Smooth muscle cell (in vitro differentiated cells): ENCODE data around the gene HABP2. TPM values are rescaled to one million over a fixed set of nuclear protein-coding genes. Genes with fewer than 3 reads are reported as not detected.

Experiments
- DNase-seq: peaks from one replicate; lab custom pipeline; 2025; ENCODE audit not compliant: unreplicated experiment; lab: John Stamatoyannopoulos, UW
- H2AFZ ChIP-seq: fragments of 200-600 bp; sonication (generic); 2 replicates; pipeline ENCODE4 v1.6.0; 2016; ENCODE audit warnings: antibody characterized with exemption, low read depth, mild to moderate bottlenecking
- H3F3A ChIP-seq: fragments of 200-600 bp; sonication (generic); 2 replicates; pipeline ENCODE4 v1.6.0; 2017; ENCODE audit warnings: antibody characterized with exemption, low read depth
- H3K27ac ChIP-seq: fragments of 200-600 bp; sonication (generic); 2 replicates; pipeline ENCODE4 v1.5.1; 2016; ENCODE audit warnings: low read depth, mild to moderate bottlenecking
- H3K27me3 ChIP-seq: fragments of 200-600 bp; sonication (generic); 2 replicates; pipeline ENCODE4 v1.6.1; 2016; ENCODE audit warnings: low read depth, mild to moderate bottlenecking
- H3K36me3 ChIP-seq: fragments of 200-600 bp; sonication (generic); 2 replicates; pipeline ENCODE4 v1.5.1; 2016; ENCODE audit warnings: low read depth
- H3K4me1 ChIP-seq: fragments of 200-600 bp; sonication (generic); 2 replicates; pipeline ENCODE4 v1.5.1; 2016; ENCODE audit warnings: low read depth
- H3K4me2 ChIP-seq: fragments of 200-600 bp; sonication (generic); 2 replicates; pipeline ENCODE4 v1.6.0; 2016; ENCODE audit warnings: mild to moderate bottlenecking
- H3K4me3 ChIP-seq: fragments of 200-600 bp; sonication (generic); 2 replicates; pipeline ENCODE4 v1.5.1; 2016; ENCODE audit warnings: mild to moderate bottlenecking
- H3K79me2 ChIP-seq: fragments of 200-600 bp; sonication (generic); 2 replicates; pipeline ENCODE4 v1.6.0; 2016; ENCODE audit warnings: low read depth, mild to moderate bottlenecking
- H3K9ac ChIP-seq: fragments of 200-600 bp; sonication (generic); 2 replicates; pipeline ENCODE4 v1.6.0; 2016; ENCODE audit warnings: low read depth
- H3K9me3 ChIP-seq: fragments of 200-600 bp; sonication (generic); replicated peaks from 2 replicates; pipeline ENCODE4 v1.5.1; 2016; ENCODE audit warnings: low read depth
- H4K20me1 ChIP-seq: fragments of 200-600 bp; sonication (generic); 2 replicates; pipeline ENCODE4 v1.6.0; 2016; ENCODE audit warnings: low read depth
- WGBS: methylation state at CpG from one replicate; pipeline ENCODE4 v1.1.7; 2016; ENCODE audit warnings: low lambda C conversion rate; 5-methylcytosine and 5-hydroxymethylcytosine counted together
- polyA plus RNA-seq: library from polyadenylated mRNA; unstranded; fragments of >200 nt; fragmentation: Nextera tagmentation; extraction: Ambion mirVana; gene quantifications from 2 replicates; pipeline ENCODE4 v1.2.1, GENCODE V29; 2016
- total RNA-seq: library from RNA; depleted of rRNA; stranded (reverse); fragments of >200 nt; gene quantifications from 2 replicates; pipeline ENCODE4 v1.2.3, GENCODE V29; 2014
- TF ChIP-seq, protein P1 (sequence below): fragments of 200-600 bp; sonication (generic); IDR thresholded peaks from 2 replicates; pipeline ENCODE4 v1.5.1; 2017; ENCODE audit warnings: borderline replicate concordance, mild to moderate bottlenecking, antibody characterized with exemption; ENCODE audit not compliant: insufficient read depth, poor library complexity, severe bottlenecking

The HABP2 gene
- total and polyA plus RNA-seq, 2 experiments from 2014 or later = 0.05 TPM; not detected in 1

DNA sequence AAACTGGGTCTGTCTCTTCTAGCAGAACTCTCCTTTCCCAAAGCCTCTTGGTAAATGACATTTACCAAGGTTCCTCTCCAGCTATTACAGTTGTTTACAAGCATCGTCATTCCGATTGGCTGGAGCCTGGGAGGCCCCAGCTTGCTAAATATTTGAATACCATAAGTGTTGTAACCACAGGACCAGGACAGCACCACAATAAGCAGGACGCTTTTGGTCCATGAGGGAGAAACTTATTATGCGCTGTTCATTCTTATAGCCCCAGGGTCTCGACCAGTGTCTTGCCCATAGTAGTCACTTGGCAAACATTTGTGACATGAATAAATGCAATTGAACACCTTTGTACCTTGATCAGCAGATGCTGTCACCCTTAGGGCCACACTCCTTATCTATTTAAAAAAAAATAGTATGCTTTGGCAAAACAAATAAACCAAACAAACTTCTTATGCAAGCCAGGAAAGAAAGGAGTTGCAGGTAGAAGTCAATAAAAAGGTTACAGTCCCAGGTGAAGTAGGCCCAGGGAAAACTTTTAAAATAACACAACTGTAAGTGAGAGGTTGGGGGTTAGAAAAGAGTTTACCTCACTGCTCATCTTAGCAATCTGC, 78.2 kb downstream of the HABP2 start:
- no peak overlapping the region for H3K4me2 ChIP-seq
- no peak for DNase-seq
- H2AFZ ChIP-seq = no peak overlapping the region
- H3K4me1 ChIP-seq = peaks cover 19% of the 10 kb centered on the region
- H3K27ac ChIP-seq = no peak overlapping the region
- WGBS = 85% methylated on average over 5 of the region's 5 CpGs
- TF ChIP-seq, protein P1, sequence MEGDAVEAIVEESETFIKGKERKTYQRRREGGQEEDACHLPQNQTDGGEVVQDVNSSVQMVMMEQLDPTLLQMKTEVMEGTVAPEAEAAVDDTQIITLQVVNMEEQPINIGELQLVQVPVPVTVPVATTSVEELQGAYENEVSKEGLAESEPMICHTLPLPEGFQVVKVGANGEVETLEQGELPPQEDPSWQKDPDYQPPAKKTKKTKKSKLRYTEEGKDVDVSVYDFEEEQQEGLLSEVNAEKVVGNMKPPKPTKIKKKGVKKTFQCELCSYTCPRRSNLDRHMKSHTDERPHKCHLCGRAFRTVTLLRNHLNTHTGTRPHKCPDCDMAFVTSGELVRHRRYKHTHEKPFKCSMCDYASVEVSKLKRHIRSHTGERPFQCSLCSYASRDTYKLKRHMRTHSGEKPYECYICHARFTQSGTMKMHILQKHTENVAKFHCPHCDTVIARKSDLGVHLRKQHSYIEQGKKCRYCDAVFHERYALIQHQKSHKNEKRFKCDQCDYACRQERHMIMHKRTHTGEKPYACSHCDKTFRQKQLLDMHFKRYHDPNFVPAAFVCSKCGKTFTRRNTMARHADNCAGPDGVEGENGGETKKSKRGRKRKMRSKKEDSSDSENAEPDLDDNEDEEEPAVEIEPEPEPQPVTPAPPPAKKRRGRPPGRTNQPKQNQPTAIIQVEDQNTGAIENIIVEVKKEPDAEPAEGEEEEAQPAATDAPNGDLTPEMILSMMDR = no peak
- H3K79me2 ChIP-seq = no peaks in the 10 kb centered on the region
- H3K27me3 ChIP-seq = peaks cover 5% of the 10 kb centered on the region
- no peaks in the 10 kb centered on the region for H3K36me3 ChIP-seq
- H3K4me3 ChIP-seq = no peak overlapping the region
- H3K9ac ChIP-seq = no peak overlapping the region
- H3F3A ChIP-seq = no peaks in the 10 kb centered on the region
- H3K9me3 ChIP-seq = no peaks in the 10 kb centered on the region
- no peaks in the 10 kb centered on the region for H4K20me1 ChIP-seq

DNA sequence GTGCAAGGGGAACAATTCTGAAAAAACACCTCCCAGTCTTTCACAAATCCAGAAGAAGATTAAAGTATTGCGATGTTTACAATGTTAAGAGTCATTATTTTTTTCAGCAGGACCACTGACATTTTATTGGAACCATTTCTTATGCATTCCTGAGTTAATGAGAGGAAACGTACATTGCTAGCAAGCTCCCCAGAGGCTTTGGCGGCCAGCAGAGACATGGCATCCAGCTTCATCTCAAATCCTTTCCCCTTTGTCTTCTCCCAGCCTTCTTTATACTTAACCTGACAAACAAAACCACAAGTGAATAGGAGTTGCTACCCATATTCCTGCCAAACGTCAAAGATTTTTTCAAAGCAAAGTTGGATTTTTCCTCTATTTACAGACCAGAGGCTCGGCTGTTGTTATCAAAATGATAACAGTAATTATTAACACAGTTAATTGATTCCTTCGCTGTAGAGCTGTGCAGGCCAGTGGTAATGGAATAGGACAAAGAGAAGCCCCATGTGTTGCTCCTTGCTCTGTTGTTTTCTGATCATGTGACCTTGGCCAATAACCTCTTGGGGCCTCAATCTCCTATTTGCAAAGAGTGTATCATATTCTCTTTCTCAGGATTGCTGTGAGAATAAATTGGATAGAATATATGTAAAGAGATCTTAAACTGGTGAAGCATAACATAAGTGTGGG, 79.0 kb downstream of the HABP2 start:
- Histone ChIP-seq H2AFZ (no peak overlapping the region), H3K4me3 (no peak overlapping the region), H3K4me1 (peaks cover 19% of the 10 kb centered on the region), H3K27me3 (no peaks in the 10 kb centered on the region), H3K36me3 (no peaks in the 10 kb centered on the region), H3K79me2 (no peaks in the 10 kb centered on the region), H4K20me1 (no peaks in the 10 kb centered on the region), H3F3A (no peaks in the 10 kb centered on the region), H3K27ac (no peak overlapping the region), H3K9me3 (no peaks in the 10 kb centered on the region), H3K4me2 (no peak overlapping the region), H3K9ac (no peak overlapping the region)
- TF ChIP-seq, protein P1 = no peak
- no peak for DNase-seq
- WGBS = 77% methylated on average over 6 of the region's 6 CpGs

Other genes with a start within 250 kb of the HABP2 start
- not detected in 2 replicates for gene NRAP, start 111.0 kb downstream of the HABP2 start, total RNA-seq
- not detected in 2 replicates for gene NRAP, start 111.0 kb downstream of the HABP2 start, polyA plus RNA-seq
- 21.5 and 25.8 TPM in 2 replicates for gene CASP7, start 126.9 kb downstream of the HABP2 start, total RNA-seq
- gene CASP7, start 126.9 kb downstream of the HABP2 start, polyA plus RNA-seq = 12.3 and 16.2 TPM in 2 replicates
- gene PLEKHS1, start 198.6 kb downstream of the HABP2 start, total RNA-seq = not detected in 2 replicates
- gene PLEKHS1, start 198.6 kb downstream of the HABP2 start, polyA plus RNA-seq = not detected in 2 replicates